ENCODE results near the gene GLRB.
"Not testable (repeated sequence)": the region's sequence is repeated elsewhere in the genome, so short reads cannot be mapped to it uniquely, and the experiment has no call there.

GLRB gene

DNA sequence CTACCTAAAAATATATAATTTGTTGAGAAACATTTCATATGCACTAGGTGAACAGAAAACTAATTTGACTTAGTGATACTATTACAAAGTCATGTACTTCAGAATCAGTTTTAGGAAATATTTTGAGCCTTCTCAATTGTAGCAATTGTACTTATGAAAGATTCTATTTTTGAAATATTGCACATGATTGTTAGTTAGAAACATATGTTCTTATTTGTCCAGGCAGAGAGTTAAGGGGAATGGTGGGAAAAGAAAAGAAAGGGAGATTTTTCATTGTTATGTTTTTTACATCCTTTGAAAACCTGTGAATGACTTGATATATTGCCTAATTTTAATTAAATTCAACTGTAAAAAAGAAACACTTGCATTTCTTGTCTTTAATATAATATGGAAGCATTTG is 66.0 kb downstream of the GLRB start:
- DNase-seq, result no peak

DNA sequence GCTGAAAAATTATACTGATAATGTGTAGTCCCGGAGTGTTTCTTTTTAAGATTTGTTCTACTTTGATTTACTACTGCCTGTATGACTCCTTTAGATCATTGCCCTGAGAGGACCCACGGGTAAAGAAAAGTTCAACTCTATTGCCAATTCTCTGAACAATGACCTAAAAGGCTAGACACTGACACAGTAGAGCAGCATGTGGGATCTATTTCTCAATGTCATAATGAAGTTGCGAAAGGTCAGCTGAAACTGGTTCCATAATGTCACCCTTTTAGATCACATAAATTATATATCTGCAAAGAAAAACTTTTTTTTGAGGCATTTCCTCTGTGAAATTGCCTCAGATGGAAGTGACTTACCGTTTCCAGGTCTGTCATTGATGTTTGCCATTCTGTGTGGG is 67.4 kb downstream of the GLRB start:
- DNase-seq, result no peak

DNA sequence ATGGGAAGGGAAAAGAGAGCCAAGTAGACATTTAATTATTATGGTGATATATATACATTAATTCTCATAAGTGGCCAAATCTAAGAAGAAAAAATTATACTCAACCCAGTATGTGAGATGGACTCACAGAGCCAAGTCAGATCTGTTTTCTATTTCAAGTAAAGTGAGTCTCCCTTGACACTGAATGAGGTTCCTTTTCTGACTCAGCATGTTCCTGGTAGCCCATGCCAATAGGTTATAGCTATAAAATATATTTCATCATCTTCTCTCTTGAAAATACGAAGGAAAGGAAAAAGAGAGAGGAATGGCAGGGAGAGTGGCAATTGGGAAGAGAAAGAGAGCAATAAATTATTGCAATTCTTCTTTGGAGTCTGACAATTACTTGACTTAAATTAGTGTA is 75.8 kb downstream of the GLRB start:
- DNase-seq, result no peak

DNA sequence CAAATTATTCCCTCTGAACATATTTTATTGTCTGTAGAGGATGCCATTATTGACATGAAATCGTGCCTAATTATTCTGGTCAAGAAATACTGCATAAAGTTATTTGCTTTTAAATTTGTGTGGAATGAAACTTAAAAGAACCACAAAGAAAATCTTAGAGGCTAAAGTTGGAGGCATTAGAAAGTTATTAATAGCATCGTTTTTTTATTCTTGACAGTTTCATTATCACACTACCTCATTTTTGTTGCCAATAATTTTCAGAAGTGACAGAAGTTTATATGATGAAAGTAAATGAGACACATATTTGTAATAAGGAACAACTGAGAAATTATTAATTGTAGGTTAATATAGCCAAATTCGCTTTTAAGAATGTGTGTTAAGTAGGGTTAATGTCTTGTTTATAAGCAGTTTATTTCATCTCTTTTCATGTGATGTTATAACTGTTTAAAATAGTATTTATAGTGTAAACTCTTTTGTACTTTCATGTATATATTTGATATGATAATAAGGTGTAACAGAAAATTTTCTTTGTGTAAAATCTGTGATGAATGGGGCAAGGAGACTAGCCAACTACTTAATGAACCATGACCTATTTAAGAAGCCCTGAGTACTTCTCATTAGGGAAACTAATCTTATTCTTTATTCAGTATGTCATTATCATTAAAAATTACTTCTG is 90.1 kb downstream of the GLRB start:
- no peak for DNase-seq

DNA sequence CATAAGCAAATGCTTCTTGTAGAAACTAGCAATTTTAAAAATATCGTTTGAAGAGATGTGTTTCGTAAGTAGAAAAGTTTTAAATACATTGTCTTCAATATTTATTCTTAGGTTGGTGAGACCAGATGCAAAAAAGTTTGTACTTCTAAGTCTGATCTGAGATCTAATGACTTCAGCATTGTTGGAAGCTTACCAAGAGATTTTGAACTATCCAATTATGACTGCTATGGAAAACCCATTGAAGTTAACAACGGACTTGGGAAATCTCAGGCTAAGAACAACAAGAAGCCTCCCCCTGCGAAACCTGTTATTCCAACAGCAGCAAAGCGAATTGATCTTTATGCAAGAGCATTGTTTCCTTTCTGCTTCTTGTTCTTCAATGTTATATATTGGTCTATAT is 94.4 kb downstream of the GLRB start:
- DNase-seq, result no peak

DNA sequence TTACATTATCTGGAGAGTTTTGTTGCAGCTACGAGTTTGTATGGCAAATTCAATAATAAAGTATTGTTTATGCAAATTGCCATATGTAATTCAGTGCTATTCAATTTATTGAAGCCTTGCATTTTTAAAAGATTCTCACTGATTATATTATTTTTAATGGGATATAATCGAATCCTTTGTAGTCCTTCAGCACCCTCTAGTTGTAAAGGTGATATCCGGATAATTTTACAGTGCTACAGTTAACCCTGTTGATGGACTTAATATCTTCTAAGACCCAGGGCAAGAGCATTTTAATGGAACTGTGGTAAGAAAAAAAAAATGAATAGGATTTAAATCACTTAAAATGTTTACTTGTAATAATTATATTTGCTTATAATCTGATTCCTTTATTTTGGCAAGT is 96.1 kb downstream of the GLRB start:
- no peak for DNase-seq

DNA sequence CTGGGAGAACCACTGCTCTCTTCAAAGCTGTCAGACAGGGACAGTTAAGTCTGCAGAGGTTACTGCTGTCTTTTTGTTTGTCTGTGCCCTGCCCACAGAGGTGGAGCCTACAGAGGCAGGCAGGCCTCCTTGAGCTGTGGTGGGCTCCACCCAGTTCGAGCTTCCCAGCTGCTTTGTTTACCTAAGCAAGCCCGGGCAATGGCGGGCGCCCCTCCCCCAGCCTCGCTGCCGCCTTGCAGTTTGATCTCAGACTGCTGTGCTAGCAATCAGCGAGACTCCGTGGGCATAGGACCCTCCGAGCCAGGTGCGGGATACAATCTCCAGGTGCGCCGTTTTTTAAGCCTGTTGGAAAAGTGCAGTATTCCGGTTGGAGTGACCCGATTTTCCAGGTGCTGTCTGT is 104.3 kb downstream of the GLRB start:
- not testable (repeated sequence) for DNase-seq

DNA sequence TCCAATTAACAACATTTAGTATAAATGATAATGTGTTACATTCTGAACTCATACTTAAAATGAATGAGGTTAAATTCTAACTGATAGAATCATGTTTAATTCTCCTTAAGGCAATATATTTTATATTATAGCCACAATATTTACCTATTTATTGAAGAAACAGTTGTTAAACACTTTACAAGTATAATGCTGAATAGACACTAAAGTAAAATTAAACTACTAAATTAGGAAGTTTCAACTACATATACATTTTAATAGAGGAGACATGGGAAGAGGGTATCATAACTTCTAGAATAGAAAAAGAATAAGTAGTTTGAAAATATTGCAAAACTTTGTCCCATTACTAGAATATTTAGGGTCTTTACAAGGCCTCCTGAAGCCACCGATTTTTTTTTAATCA is 108.3 kb downstream of the GLRB start:
- no peak for DNase-seq

DNA sequence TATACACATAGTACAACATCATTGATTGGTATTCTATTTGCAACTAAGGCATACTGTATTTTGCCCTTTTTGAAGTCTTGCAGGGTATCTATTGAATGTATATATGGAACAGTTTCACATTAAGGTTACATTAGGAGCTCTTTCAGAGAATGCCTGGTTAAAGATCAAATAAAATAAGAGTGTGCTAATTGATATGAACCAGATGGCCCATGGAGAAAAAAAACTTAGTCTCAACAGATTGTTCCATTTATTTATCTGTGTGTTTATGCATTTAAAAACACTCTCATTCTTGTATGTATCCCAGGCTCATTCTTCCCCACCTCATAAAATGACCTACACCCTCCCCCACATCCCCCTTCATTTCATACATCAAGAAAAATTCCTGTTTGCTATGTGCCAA is 109.4 kb downstream of the GLRB start:
- no peak for DNase-seq

DNA sequence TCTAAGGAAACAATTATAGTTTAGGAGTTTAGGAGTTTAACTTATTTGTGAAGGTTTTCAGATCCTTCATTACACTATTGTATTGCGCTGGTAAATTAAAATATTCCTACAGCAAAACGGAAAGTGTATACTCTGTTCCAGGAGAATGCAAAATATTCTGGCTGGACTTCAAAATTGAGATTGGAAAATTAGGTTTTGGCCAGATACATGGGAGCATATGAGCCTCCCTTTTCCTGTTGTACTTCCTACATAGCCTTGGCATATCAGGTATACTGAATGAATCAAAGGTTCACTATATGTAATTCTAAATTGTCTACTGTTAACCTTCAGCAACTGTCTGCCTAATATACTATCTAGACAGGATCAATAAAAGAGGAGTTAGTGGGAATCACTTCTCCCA is 119.4 kb downstream of the GLRB start:
- no peak for DNase-seq

DNA sequence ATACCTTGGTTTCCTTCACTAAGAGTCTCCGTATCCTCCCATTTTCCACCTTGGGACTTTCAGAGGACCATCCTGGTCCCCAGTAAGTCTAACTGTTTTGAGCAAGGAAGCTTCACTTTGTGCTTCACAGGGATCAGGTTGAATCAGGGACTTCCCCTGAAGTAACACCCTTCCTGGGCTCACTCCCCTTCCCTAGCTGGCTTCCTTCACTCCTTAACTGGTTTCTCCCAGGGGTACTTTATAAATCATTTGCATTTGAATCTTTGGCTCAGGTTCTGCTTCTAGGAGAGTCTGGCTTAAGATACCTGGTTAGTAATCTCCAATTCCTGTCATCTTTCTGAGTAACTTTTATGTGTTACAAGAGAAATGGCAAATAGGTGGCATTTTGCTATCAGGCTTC is 120.1 kb downstream of the GLRB start:
- DNase-seq, result no peak

DNA sequence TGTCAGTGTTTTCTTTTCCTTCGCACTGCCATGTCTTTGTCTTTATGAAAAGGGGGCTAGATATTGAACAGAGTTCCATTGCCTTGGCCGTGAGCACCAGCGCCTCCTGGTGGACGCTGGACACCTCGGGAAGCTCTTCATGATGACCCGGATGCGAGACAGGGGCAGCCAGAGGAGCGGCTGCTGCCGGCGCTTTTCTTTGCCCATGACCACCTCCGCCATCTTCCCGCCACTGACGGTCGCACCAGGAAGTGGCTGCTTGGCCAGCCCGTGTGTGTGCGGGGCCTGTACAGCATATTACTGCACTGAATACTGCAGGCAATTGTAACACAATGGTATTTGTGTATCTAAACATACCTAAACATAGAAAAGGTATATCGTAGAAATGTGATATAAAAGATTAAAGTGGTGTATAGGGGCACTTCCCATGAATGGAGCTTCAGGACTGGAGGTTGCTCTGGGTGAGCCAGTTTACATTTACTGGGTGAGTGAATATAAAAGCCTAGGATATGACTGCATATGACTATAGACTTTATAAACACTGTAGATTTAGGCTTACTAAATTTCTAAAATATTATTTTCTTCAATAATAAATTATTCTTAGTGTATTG is 128.8 kb downstream of the GLRB start:
- DNase-seq, result no peak

DNA sequence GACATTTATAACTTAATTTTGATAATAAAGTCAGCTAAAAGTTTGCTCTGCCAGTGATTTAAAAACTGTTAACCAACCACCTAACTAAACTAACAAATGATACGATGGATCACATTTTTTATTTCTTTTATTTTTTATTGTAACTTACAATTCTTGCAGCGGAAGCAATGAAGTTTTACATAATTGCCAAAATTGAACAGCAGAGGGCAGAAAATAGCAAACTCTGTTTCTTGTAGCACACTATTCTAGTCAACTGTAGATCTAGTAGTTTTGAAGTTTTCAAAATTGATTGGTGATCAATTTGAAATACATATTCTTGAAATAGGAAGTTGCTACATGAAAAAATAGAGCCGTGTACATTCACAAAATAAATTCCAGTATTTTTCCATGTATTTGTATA is 141.8 kb downstream of the GLRB start:
- peak in 1 of 2 experiments; percentile 1 for DNase-seq

DNA sequence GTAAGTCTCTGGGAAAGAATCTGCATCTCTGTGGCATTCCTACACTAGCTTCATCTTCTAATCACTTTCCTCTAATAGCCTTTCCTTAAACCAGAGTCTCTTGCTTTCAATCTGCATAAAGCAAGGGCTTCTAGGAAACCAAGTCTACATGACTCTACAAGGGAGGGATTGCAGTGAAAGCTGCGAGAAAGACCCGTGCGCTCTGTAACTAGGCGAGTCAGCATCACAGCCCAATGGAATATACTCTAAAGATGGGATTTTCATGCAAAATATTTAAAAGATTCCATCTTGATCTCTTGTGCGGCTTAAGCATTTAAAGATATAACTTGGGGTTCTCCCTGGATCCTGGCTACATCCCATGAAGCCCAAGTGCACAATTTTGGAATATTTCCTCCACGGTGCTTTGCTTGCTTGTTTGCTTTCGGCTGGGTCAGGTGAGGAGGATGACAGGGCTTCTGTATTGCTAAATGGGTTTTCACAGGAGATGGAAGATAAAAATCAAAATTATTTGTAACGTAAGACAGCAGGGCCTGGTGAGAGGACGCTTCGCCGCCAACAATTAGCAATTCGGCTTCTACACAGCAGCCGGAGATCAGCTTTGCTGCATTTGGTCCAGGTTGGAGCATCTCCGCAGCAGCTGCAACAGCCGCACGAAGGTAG is 143.9 kb downstream of the GLRB start:
- no peak for DNase-seq

DNA sequence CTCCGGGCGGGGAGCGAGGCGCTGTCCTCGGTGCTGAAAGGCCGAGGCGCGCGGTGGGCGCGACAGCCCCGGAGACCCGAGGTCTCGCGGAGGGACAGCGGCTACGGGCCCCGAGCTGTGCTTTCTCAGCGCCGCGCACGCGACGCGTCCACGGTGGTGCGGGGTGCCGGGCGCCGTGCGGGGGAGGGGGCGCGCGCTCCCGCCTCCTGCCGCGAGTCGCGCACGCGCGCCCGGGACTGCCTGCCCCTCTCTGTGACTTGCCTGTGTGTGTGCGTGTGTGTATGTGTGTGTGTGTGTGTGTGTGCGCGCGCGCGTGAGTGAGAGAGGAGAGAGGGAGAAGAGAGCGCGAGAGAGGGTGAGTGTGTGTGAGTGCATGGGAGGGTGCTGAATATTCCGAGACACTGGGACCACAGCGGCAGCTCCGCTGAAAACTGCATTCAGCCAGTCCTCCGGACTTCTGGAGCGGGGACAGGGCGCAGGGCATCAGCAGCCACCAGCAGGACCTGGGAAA is 144.5 kb downstream of the GLRB start, which contains the start of gene GRIA2:
Gene GRIA2 (plus strand): TSS at position 358 of the 511 bp plus-strand sequence. CDS start 315 bp downstream, outside the sequence.
- peak; percentile 54 to 56 for DNase-seq

DNA sequence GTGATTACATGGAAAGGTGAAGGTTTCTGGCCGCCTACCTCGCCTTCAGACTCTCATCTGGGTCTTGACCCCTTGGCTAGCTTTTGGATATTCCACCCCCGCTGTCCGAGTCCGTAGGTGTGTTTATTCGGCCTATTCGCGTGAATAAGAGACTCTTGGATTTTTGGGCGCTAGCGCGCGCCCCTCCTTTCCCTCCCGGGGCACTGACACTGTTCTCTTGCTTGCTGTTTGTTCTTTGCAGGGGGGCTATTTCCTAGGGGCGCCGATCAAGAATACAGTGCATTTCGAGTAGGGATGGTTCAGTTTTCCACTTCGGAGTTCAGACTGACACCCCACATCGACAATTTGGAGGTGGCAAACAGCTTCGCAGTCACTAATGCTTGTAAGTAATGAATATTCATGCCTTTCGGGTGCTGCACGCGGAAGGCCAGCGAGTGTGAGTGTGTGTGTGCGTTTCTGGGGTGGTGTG is 145.5 kb downstream of the GLRB start:
- no peak for DNase-seq

All from NCI-H1930 (cell line).